GM21737 (cell line): ENCODE measurements around the gene C5orf63.
A peak's percentile ranks its signal among the peaks of the same experiment; 100 is the strongest.
"Not testable (repeated sequence)": the region's sequence is repeated elsewhere in the genome, so short reads cannot be mapped to it uniquely, and the experiment has no call there.

Experiments
- ATAC-seq: cut with Tn5 transposase; IDR thresholded peaks from one replicate; pipeline ENCODE4 v1.9.1; 2021; ENCODE audit warnings: mild to moderate bottlenecking, moderate library complexity; ENCODE audit not compliant: unreplicated experiment

C5orf63 gene

GRCh38 chr5:127038550-127038949, 34.8 kb downstream of the C5orf63 start:
- no peak for ATAC-seq

DNA sequence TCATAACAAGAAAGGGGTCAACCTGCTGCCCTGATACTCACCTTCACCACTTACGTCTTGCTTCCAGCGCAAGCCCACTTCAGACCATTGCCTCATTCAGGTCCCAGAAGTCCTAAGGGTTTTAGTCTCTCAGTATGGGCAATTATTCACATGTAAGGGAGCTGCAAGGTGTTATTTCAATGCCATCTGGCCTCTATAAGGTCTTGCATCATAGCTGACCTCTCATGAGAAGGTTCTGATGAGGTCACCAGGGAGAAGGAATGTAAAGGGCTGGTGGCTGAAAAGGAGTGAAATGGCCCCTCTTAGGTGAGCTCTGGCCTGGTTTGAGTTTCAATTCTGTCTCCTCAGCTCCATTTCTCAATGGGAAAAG, 41.5 kb downstream of the C5orf63 start:
- ATAC-seq: no peak

DNA sequence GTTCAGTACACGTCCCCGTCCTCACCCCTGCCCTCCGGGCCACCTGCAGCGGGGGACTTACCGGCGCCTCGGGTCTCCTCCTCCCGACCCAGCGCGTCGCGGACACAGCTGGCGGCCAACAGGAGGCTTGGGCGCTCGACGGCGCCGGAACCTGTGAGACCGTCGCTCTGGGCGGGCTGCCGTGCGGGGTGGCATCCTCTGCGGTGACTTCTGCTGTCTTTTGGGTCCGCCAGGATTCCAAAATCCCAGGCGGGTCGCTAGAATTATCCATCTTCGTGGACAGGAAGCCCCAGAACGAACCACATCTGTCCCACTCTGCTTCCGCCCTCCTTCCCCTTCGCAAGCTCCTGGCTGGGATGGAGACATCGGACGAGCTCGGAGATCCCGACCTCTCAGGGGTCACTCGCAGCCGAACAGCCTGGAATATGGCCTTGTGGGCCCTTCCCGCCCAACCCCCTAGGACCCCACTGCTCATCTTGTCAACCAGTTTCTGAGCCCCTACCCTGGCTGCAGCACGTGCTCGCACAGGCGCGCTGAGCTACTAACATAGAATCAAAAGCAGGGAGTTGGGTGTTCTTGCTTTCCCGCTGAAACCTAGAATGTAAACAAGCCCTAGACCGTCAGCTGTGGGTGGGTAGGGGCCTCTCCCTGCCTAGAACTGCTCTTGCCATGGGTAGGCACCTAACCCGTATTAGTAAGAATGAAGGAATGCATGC, 42.0 kb downstream of the C5orf63 start:
- ATAC-seq: peak; percentile 20

DNA sequence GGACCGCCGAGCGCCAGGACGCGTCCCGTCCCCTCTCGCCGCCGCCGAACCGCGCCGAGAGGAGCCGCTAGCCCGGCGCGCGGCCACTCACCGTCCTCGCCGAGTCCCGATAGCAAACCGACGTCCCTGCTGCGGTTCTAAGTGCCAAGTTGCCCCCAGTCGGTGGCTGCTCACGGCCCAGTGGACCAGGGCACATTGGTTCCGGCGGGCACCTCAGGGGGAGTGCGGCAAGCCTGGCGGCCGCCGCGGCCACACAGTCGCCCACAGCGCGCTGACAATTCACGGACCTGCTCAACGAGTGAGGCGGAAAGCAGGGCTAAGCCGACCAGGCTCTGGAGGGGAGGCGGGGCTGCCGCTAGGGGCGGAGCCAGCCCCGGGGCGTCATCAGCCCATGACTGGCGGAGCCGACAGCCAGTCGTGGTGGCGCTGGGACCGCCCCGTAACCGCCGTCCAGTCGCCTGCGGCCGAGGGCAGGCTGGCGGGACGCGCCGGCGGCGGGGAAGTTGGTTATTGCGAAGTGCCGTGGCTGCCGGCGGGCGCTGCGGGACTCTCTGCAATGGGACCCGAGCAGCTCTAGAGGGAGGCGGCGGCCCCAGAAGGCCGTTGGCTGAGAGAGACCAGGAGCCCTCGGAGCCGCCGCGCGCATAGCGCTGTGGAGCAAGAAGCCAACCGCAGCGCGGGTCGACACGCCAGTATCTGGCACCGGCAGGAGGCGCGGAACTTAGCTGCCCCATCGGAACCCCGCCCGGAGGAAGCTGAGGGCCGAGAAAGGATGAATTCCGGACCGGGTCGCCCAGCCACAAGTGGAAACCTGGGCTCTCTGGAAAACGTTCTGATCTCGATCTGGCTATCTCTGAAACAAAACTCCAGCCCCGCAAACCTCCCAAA, 42.8 kb downstream of the C5orf63 start, which contains the start of gene MARCHF3:
MARCHF3 (minus strand) TSS at position 300 of the 888 bp plus-strand sequence. CDS start 112,387 bp downstream, outside the sequence.
- peak; percentile 94 for ATAC-seq

DNA sequence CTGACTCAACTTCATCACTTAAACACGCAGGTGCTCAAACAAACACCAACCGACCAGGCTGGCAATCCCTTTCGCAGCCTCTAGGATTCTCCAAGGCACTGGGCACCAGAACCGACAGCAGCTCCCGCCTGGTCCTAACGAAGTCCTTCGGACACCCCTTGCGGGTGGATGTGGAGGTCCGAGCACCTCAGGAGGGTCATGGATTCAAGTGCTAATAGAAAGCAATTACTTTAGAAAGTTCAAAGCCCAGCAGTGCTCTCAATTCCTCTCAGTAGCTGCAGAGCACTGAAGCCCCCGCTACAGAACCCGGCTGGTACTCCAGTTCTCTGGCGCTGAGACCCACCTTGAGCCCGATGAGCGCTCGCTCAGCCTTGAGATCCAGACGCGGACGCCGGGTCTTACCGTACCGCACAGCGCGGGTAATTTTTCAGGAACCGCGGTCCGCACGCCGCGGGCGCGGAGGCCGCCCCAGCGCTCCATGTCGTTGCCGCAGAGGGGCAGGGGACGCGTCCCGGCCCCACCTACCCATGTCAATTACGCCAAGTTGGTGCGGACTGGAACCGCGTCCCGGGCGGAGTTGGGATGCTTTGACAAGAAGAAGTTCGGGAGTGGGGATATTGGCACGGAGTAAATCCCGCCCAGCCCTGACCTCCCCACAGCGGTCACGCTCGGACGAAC, 43.6 kb downstream of the C5orf63 start:
- peak; percentile 16 for ATAC-seq

- no peak for ATAC-seq
Observed at GRCh38 chr5:127028822-127029457, 44.4 kb downstream of the C5orf63 start.

GRCh38 chr5:127027539-127027938, 45.8 kb downstream of the C5orf63 start:
- ATAC-seq: no peak

GRCh38 chr5:127026166-127026565, 47.1 kb downstream of the C5orf63 start:
- no peak for ATAC-seq

DNA sequence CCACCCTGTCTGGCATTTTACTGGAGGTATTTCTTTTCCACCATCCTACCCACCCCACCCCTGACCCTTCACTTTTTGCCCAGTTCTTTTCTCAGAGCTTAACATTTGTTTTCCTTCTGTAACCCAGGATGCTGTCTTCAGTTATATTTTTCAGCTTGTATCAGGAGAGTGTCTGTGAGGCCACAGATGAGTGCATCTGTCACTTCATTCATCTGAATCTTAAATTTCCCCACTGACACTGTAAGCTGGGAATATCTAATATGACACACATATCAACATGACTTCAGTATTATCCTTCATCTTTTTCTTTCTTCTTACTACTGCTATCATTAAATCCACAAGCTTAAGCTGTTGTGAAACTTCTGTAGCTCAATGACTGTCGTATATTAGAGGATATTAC, 47.8 kb downstream of the C5orf63 start:
- ATAC-seq: no peak

- no peak for ATAC-seq
Observed at GRCh38 chr5:127024821-127025220, 48.5 kb downstream of the C5orf63 start.

DNA sequence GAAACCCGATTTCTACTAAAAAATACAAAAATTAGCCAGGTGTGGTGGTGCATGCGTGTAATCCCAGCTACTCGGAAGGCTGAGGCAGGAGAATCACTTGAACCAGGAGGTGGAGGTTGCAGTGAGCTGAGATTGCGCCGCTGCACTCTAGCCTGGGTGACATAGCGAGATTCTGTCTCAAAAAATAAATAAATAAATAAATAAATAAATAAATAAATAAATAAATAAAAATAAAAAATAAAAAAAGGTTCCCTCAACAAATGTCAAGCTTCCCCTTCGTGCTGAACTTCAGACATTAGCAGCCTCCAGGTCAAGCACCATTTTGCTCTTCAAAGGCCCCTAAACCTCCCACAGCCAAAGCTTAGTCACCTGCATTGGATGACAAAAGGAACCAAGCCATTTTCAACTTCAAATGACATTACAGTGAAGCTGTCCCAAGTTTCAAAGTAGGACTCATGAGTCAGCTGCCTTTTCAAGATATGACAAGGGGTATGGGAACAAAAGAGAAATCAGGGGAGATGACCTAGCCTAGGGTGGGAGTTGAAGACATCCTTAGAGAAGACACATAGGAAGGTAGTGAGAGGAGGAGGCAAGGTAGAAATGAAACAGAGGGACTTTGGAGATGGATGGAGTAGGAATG, 49.6 kb downstream of the C5orf63 start:
- not testable (repeated sequence) for ATAC-seq

GRCh38 chr5:127022846-127023245, 50.5 kb downstream of the C5orf63 start:
- no peak for ATAC-seq

DNA sequence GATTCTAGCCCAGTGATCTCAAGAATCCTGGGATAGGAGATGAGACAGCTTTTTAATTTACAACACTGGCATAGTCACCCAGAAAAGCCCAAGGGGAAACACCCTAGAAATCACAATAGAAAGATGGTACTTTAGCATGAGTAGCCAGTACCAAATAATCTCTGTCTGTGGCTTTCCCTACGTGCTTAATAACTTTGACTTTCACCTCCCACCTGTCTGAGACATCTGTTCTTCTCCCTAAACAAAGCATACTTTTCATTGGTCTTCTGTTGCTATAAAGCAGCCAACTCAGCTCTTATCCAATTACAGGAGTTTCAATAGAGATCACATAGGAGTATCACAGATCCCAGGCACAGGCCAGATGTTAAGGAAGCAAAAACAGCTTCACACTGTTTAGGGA, 53.4 kb downstream of the C5orf63 start:
- no peak for ATAC-seq

DNA sequence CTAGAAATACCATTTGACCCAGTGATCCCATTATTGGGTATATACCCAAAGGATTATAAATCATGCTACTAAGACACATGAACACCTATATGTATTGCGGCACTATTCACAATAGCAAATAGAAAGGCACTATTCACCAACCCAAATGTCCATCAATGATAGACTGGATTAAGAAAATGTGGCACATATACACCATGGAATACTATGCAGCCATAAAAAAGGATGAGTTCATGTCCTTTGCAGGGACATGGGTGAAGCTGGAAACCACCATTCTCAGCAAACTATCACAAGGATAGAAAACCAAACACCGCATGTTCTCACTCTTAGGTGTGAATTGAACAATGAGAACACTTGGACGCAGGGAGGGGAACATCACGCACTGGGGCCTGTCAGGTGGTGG, 56.6 kb downstream of the C5orf63 start:
- not testable (repeated sequence) for ATAC-seq

DNA sequence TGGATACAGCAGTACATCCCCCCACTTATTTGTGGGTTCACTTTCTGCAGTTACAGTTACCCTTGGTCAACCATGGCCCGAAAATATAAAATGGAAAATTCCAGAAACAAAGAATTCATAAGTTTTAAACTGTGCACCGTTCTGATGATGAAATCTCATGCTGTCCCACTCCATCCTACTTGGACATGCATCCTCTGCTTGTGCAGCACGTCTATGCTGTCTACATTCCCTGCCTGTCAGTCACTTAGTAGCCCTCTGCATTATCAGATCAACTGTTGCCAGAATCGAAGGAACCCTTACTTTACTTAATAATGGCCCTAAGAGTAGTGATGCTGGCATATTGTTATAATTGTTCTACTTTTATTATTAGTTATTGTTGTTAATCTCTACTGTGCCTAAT, 57.6 kb downstream of the C5orf63 start:
- ATAC-seq: no peak

- no peak for ATAC-seq
Observed at GRCh38 chr5:127014573-127014972, 58.7 kb downstream of the C5orf63 start.

DNA sequence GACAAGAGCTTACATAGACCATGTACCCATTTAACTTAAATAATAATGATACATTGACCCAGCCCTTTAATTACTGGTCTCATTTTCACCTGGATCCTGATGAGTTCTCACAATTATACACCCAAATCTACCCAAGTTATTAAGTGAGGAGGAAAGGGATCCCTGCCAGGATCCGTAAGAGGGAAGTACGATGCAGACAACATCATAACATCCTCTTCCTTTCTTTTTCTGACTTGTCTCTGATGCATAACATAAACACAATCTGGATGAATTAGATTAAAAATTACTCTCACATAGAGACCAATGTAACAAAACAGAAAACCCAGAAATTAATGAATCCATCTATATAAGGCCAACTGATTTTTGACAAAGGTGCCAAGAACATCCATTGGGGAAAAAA, 59.9 kb downstream of the C5orf63 start:
- ATAC-seq: no peak

DNA sequence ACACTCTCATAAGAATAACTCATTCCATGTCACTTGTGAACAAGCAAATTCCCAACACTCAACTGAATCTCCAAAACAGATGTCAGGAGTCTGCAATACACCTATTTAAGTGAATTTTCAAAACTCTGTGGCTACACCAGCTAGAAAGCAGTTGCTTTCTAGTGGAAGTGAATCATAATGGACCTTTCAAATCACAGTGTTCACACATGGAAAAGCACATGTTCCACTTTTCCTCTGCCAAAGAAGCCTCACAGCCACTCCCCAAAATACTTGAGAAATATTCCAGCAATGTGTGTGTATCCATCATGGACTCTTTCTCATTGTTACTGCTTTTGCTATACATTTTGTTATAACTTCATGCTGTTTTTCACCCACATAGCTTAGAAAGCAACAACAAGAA, 60.4 kb downstream of the C5orf63 start:
- no peak for ATAC-seq

DNA sequence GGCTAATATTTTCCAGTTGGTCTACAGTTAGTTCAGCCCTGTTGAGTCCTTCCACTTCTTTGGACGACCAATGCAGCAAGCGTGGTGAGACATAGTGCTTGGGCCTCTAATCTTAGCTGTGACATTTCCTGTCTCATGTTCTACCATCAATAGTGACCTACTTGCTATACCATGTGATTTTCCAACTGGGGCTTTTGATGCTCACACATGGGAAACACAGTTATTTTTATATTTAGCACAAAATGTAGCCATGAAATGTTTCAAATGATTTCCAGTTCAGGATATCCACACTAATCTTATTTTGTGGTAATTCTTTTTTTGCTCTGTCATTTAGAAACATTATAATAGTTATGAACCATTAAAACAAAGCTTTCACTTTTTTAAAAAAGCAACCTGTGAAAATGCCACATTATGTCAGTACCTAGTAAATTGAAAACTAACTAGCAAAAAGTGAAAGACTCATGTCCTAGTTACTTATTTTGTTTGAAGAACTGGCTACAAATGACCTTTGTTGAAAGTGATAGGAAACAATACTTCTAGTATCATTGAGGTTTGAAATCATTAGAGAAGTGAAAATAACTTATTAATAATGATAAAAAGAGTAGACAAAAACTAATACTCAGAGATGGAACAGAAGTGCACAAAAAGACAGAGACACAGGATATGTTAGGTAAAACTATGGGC, 61.2 kb downstream of the C5orf63 start:
- peak; percentile 77 for ATAC-seq

DNA sequence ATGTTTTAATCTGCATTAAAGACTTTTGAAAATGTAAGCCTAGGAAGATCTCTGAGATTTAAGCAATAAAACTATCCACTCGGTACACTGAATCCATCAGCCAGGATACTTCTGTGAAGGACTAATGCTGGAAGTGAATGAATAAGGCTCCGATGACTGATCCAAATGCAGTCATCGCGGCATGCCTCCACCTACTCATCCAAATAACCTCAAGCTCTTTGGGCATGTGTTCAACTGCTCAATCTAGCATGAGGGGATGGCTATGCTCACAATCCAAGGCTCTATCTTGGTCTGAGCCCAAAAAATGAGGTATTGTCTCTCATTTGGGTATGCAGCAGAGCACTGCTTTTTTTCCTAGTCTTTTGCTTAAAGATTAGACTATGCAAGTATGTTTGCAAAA, 62.1 kb downstream of the C5orf63 start:
- no peak for ATAC-seq
